Activated naive CD4-positive, alpha-beta T cell treated with anti-CD3 and anti-CD28 coated beads, Interleukin-2, amount 10 ng/mL, durations not matched to agents 7 days and 5 days (primary cell): ENCODE results near the gene PARG.
A peak's percentile ranks its signal among the peaks of the same experiment; 100 is the strongest.
"Not testable (repeated sequence)": the region's sequence is repeated elsewhere in the genome, so short reads cannot be mapped to it uniquely, and the experiment has no call there.

Source experiments
- CTCF ChIA-PET: fragments of 350-600 bp; sonication (Branson Sonifier 250); formaldehyde crosslinking; loops from one replicate; lab custom pipeline; 2021; ENCODE audit warnings: antibody characterized with exemption; lab: Charles Lee
- DNase-seq: peaks from one replicate; pipeline ENCODE4 v3.0.0-alpha.2; 2020
- H3K27ac Mint-ChIP-seq: one replicate; pipeline ENCODE4 v1.8.0; 2021; ENCODE audit warnings: mild to moderate bottlenecking, moderate library complexity, mixed read lengths
- H3K27me3 Mint-ChIP-seq: one replicate; pipeline ENCODE4 v1.8.0; 2021; ENCODE audit warnings: mild to moderate bottlenecking, mixed read lengths
- H3K36me3 Mint-ChIP-seq: one replicate; pipeline ENCODE4 v1.8.0; 2021; ENCODE audit warnings: mixed read lengths
- H3K4me1 Mint-ChIP-seq: one replicate; pipeline ENCODE4 v1.8.0; 2021; ENCODE audit warnings: mixed read lengths
- H3K4me3 Mint-ChIP-seq: one replicate; pipeline ENCODE4 v1.8.0; 2021; ENCODE audit warnings: mild to moderate bottlenecking, moderate library complexity, mixed read lengths
- H3K9me3 Mint-ChIP-seq: one replicate; pipeline ENCODE4 v1.8.0; 2021; ENCODE audit warnings: mixed read lengths

Gene PARG

DNA sequence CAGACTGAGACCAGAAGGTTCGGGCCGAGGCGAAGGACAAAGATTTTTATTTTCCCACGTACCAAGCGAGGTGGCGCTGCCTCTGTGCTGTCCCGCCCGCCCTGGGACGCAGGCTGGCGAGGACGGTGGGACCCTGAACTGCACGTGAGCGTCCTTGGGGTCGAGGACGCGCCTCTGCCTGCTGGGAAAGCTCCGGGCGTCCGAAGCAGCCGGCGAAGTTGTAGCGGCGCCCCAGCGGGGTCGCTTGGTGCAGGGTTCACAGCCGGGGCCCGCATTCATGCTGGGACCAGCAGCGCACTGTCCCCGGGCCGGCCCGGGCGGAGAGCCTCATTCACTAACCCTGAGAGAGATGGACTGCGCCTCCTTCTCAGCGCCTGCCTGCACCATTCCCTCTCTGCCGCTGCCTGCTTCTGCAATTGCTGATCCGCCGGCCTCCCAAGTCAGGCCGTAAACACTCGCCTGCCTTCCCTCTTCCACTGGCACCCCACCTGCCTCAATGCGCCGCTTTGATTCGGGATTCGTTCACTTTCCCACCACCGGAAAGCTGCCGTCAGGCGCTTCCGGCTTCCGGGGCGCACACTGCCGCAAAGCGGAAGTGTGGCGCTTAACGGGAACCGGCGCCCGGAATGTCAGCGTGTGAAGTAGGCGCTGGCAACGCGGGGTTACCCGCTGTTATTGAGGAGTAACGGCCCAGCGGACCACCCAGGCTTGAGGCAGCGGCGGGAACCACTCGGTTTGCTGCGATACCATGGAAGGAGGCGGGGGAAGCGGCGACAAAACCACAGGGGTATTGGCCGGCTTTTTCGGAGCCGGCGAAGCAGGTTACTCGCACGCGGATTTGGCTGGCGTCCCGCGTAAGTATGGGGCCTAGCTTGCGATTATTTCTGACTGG is at the start of gene PARG, which contains the start of gene TIMM23B:
PARG (minus strand) TSS at position 581 of the 892 bp plus-strand sequence; CDS start at position 279, 302 bp downstream.
TIMM23B (plus strand) TSS at position 607 of the 892 bp plus-strand sequence; CDS start at position 749, 142 bp downstream.
- peak; percentile 85 for DNase-seq
- peak within 1 kb of the TSS; percentile 99 for H3K4me3 Mint-ChIP-seq
- H3K9me3 Mint-ChIP-seq, H3K36me3 Mint-ChIP-seq, H3K27me3 Mint-ChIP-seq, CTCF ChIA-PET: not testable (repeated sequence)
- peaks cover 39% of the 10 kb centered on the region for H3K4me1 Mint-ChIP-seq
- peak within 1 kb of the TSS; percentile 94 for H3K27ac Mint-ChIP-seq

DNA sequence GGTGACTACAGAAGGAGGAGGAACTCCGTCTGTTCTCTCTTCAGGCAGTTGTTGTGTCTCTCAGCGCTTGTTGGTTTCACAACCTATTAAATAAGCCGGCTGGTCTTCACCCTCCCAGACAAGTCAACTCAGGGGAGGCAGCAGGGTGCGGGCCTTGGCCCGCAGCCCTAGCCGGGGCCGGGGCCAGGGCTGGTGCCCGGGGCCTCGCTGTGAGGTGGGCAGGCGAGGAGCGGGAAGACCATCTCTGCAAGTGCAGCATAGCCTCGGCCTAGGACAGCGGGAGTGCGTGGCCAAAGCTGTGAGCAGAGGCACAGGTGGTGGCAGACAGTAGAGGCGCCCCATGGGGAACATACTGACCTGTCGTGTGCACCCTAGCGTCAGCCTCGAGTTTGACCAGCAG is 46.5 kb upstream of the PARG start, which contains the start of gene AGAP6:
AGAP6 (plus strand) TSS at position 31 of the 400 bp plus-strand sequence; CDS start at position 341, 310 bp downstream.
- not testable (repeated sequence) for H3K27me3 Mint-ChIP-seq

DNA sequence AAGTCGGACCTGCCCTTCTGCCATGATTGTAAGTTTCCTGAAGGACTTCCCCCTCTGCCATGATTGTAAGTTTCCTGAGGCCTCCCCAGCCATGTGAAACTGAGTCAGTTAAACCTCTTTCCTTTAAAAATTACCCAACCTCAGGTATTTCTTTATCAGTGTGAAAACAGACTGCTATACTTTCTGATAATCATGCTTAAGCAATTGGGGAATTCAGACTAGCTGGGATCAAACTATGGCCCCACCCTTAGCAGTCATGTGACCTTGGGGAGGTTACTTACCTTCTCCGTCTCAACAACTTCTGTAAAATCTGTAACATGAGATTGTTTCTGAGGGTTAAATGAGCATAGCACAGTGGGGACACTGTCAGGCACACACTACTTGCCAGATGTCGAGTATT is 45.4 kb upstream of the PARG start:
- H3K27me3 Mint-ChIP-seq, H3K4me3 Mint-ChIP-seq, CTCF ChIA-PET, H3K4me1 Mint-ChIP-seq, H3K27ac Mint-ChIP-seq, H3K9me3 Mint-ChIP-seq, H3K36me3 Mint-ChIP-seq, DNase-seq: not testable (repeated sequence)

More for the DNA sequence above, 46.5 kb upstream of the PARG start, which contains the start of gene AGAP6:
- CTCF ChIA-PET, DNase-seq, H3K9me3 Mint-ChIP-seq, H3K36me3 Mint-ChIP-seq, H3K27ac Mint-ChIP-seq, H3K4me3 Mint-ChIP-seq, H3K4me1 Mint-ChIP-seq: not testable (repeated sequence)

DNA sequence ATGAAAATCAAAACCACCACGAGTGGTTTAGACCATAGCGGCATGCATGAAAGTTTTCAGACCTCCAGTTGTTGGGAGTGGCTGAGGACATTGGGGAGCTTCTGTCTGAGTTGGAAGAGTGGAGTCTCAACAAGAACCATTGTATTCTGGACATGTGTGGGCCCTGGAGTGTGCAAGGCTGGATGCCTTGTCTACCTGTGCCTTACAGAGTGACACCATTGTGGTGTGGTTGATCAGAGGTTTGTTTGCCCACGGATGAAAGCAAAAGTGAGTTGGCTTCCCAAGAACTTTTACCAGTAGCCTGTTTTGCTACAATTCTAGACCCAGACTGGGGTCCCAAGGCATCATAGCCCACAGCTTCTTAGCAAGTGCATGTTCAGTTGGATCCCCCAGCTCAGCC is 35.9 kb upstream of the PARG start:
- DNase-seq, H3K27ac Mint-ChIP-seq, H3K36me3 Mint-ChIP-seq, H3K4me3 Mint-ChIP-seq, H3K4me1 Mint-ChIP-seq, H3K9me3 Mint-ChIP-seq, CTCF ChIA-PET, H3K27me3 Mint-ChIP-seq: not testable (repeated sequence)

- CTCF ChIA-PET, H3K27me3 Mint-ChIP-seq, H3K36me3 Mint-ChIP-seq, H3K4me1 Mint-ChIP-seq, H3K4me3 Mint-ChIP-seq, H3K27ac Mint-ChIP-seq, DNase-seq, H3K9me3 Mint-ChIP-seq: not testable (repeated sequence)
Measured at GRCh38 chr10:49972094-49972493, 30.3 kb upstream of the PARG start.

DNA sequence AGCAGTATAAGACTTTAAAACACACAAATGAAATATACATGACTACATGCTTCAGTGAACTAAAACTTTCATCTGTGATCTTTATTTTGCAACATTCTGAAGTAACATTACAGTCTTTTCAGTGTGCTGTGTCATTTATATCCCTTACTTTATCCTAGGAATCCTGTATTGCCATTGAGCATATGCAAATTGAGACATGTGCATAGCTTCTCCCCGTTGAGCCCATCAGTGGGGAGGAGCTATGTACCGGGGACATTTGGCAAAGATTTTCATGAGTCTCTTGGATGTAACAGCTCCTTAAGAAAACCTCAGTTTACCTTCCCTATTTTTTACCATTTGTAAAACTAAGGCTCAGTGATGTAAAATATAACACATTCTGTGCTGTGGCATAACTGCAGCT is 29.6 kb upstream of the PARG start:
- CTCF ChIA-PET, H3K27ac Mint-ChIP-seq, H3K4me3 Mint-ChIP-seq, DNase-seq, H3K4me1 Mint-ChIP-seq, H3K9me3 Mint-ChIP-seq, H3K27me3 Mint-ChIP-seq, H3K36me3 Mint-ChIP-seq: not testable (repeated sequence)

GRCh38 chr10:49970331-49970857 is 28.6 kb upstream of the PARG start:
- H3K4me3 Mint-ChIP-seq, H3K27ac Mint-ChIP-seq, CTCF ChIA-PET, H3K4me1 Mint-ChIP-seq, H3K36me3 Mint-ChIP-seq, DNase-seq, H3K9me3 Mint-ChIP-seq, H3K27me3 Mint-ChIP-seq: not testable (repeated sequence)

DNA sequence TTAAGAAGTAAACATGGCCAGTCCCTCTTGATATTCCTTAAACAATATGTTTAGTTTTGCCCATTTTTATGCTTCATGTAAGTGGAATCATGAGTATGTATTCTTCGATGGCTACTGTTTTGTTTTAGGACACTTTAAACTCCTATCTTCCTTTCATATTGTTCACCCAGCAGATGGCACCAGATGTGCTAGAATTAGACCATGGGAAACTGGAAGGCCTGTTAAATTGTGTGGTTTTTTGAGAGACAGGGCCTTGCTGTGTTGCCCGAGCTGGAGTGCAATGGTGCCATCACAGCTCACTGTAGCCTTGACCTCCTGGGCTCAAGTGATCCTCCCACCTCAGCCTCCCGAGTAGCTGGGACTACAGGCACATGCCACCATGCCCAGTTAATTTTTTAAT is 11.3 kb upstream of the PARG start:
- DNase-seq, CTCF ChIA-PET, H3K27me3 Mint-ChIP-seq, H3K4me3 Mint-ChIP-seq, H3K4me1 Mint-ChIP-seq, H3K9me3 Mint-ChIP-seq, H3K27ac Mint-ChIP-seq: not testable (repeated sequence)
- H3K36me3 Mint-ChIP-seq = peaks cover 14% of the 10 kb centered on the region

DNA sequence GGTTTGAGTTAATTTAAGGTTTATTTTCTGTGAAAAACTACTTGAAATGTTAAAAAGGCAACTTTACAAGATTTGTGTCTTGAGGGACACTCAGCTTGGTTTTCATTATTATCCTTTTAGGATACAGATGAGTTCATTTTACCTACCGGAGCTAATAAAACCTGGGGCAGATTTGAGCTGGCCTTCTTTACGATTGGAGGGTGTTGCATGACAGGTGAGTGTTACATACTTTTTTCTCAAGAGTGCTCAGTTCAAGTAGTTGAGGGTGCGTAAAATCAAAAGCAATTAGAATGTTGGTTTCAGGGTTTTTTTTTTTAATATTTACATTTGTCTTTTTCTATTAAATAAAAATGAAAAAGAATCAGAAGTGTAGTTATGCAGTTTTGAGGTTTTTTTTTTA is 10.2 kb upstream of the PARG start:
- H3K36me3 Mint-ChIP-seq = peaks cover 12% of the 10 kb centered on the region
- H3K4me3 Mint-ChIP-seq, H3K4me1 Mint-ChIP-seq, H3K27ac Mint-ChIP-seq, DNase-seq, CTCF ChIA-PET, H3K27me3 Mint-ChIP-seq, H3K9me3 Mint-ChIP-seq: not testable (repeated sequence)

- H3K9me3 Mint-ChIP-seq, H3K27me3 Mint-ChIP-seq, H3K4me3 Mint-ChIP-seq, DNase-seq, H3K4me1 Mint-ChIP-seq, H3K27ac Mint-ChIP-seq, CTCF ChIA-PET: not testable (repeated sequence)
- peaks cover 14% of the 10 kb centered on the region for H3K36me3 Mint-ChIP-seq
Measured at GRCh38 chr10:49948737-49949136, 6.9 kb upstream of the PARG start.

DNA sequence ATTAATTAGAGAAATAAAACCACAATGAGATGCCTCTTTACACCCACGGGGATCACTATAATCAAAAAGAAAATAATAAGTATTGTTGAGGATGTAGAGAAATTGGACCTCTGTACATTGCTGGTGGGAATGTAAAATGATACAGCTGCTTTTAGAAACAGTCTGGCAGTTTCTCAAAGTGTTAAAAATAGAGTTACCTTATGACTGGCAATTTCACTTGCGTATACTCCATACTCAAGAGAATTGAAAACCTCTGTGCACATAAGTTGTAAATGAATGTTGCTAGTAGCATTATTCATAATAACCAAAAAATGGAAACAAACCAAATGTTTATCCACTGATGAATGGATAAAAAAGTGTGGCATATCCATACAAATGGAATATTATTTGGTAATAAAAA is 6.3 kb upstream of the PARG start:
- H3K27me3 Mint-ChIP-seq = not testable (repeated sequence)

DNA sequence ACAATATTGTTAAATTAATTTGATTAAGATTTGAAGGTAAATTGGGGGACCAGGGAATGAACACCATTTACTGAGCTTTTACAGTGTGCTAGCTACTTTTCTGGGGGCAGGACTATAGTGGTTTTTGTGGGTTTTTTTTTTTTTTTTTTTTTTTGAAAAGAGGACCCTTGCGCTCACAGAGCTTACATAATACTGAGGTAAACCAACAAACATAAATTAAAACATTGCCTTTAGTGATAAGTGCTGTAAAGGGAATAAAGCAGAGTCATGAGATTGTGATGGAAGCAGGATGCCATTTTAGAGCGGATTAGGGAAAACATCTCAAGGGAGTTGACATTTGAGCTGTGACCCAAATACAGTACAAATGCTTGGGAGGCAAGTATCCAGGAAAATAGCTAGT is 1.8 kb upstream of the PARG start:
- peaks cover 36% of the 10 kb centered on the region for H3K4me1 Mint-ChIP-seq
- H3K27ac Mint-ChIP-seq = not testable (repeated sequence)

More for the DNA sequence above, 6.3 kb upstream of the PARG start:
- Mint-ChIP-seq H3K4me1 (peaks cover 13% of the 10 kb centered on the region), H3K36me3 (peaks cover 15% of the 10 kb centered on the region)
- CTCF ChIA-PET, H3K4me3 Mint-ChIP-seq, H3K9me3 Mint-ChIP-seq, H3K27ac Mint-ChIP-seq, DNase-seq: not testable (repeated sequence)

GRCh38 chr10:49942339-49942705 is 495 bp upstream of the PARG start:
- H3K9me3 Mint-ChIP-seq, CTCF ChIA-PET, H3K27me3 Mint-ChIP-seq, DNase-seq: not testable (repeated sequence)
- Mint-ChIP-seq H3K36me3 (peaks cover 10% of the 10 kb centered on the region), H3K4me1 (peaks cover 39% of the 10 kb centered on the region), H3K27ac (peak overlapping the region; percentile 94), H3K4me3 (peak overlapping the region; percentile 99)

More for the DNA sequence above, 1.8 kb upstream of the PARG start:
- peaks cover 12% of the 10 kb centered on the region for H3K36me3 Mint-ChIP-seq
- H3K9me3 Mint-ChIP-seq, DNase-seq, H3K4me3 Mint-ChIP-seq, H3K27me3 Mint-ChIP-seq, CTCF ChIA-PET: not testable (repeated sequence)

GRCh38 chr10:49931959-49932728 is 9.7 kb downstream of the PARG start:
- DNase-seq, H3K27me3 Mint-ChIP-seq, CTCF ChIA-PET, H3K4me3 Mint-ChIP-seq, H3K4me1 Mint-ChIP-seq, H3K9me3 Mint-ChIP-seq, H3K27ac Mint-ChIP-seq, H3K36me3 Mint-ChIP-seq: not testable (repeated sequence)
